ENCODE data around the gene COG3.
A peak's percentile ranks its signal among the peaks of the same experiment; 100 is the strongest.

Gene COG3

GRCh38 chr13:45448965-45449559 is 15.7 kb upstream of the COG3 start:
- no peak for DNase-seq

- DNase-seq: no peak
Measured at GRCh38 chr13:45451282-45451681, 13.5 kb upstream of the COG3 start.

- no peak for DNase-seq
Measured at GRCh38 chr13:45454204-45454603, 10.5 kb upstream of the COG3 start.

GRCh38 chr13:45456196-45456972 is 8.4 kb upstream of the COG3 start:
- no peak for DNase-seq

- no peak for DNase-seq
Measured at GRCh38 chr13:45464141-45464686, 525 bp upstream of the COG3 start.

- DNase-seq: no peak
Measured at GRCh38 chr13:45466359-45466758, 1.6 kb downstream of the COG3 start.

GRCh38 chr13:45468635-45469034 is 3.9 kb downstream of the COG3 start:
- DNase-seq: no peak

- DNase-seq: no peak
Measured at GRCh38 chr13:45472171-45472705, 7.5 kb downstream of the COG3 start.

- DNase-seq: no peak
Measured at GRCh38 chr13:45473627-45474026, 8.9 kb downstream of the COG3 start.

GRCh38 chr13:45474584-45475454 is 10.1 kb downstream of the COG3 start:
- DNase-seq: no peak

GRCh38 chr13:45479661-45480060 is 14.9 kb downstream of the COG3 start:
- no peak for DNase-seq

- DNase-seq: no peak
Measured at GRCh38 chr13:45481688-45482087, 16.9 kb downstream of the COG3 start.

GRCh38 chr13:45482571-45483173 is 17.9 kb downstream of the COG3 start:
- DNase-seq: peak in 1 of 2 experiments; percentile 20

- DNase-seq: no peak
Measured at GRCh38 chr13:45487604-45488003, 22.9 kb downstream of the COG3 start.

GRCh38 chr13:45490068-45490467 is 25.3 kb downstream of the COG3 start:
- DNase-seq: peak in 1 of 2 experiments; percentile 37

- peak in 1 of 2 experiments; percentile 5 for DNase-seq
Measured at GRCh38 chr13:45492538-45492937, 27.8 kb downstream of the COG3 start.

GRCh38 chr13:45496942-45497341 is 32.2 kb downstream of the COG3 start:
- no peak for DNase-seq

- peak; percentile 45 to 74 for DNase-seq
Measured at GRCh38 chr13:45500492-45501174, 35.9 kb downstream of the COG3 start.

- no peak for DNase-seq
Measured at GRCh38 chr13:45501175-45501526, 36.4 kb downstream of the COG3 start.

- DNase-seq: no peak
Measured at GRCh38 chr13:45503658-45504057, 38.9 kb downstream of the COG3 start.

GRCh38 chr13:45506811-45507210 is 42.1 kb downstream of the COG3 start:
- DNase-seq: no peak

- no peak for DNase-seq
Measured at GRCh38 chr13:45508776-45509175, 44.0 kb downstream of the COG3 start.
